GM19395 (cell line): ENCODE results near the gene FSTL1.

Experiments
- ATAC-seq: cut with Tn5 transposase; IDR thresholded peaks from one replicate; pipeline ENCODE4 v1.9.1; 2021; ENCODE audit warnings: mild to moderate bottlenecking, moderate library complexity; ENCODE audit not compliant: unreplicated experiment

FSTL1 gene

DNA sequence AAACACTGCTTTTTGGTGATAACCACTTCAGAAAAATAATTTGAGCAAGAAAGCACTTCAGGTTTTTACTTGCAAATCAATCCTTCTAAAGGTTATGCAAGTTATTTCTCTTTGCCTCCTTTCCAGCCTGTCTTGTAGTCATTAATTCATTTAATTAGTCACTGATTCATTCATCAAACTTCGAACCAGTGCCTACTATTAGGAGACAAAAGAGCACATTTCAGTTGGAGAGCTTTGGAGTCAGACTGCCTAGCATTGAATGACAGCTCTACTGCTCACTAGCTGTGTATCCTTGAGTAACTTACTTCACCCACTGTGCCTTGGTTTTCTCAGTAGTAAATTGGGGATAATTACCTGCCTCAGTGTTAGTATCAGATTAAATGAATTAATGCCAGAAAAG, 86.7 kb downstream of the FSTL1 start:
- ATAC-seq, result no peak

DNA sequence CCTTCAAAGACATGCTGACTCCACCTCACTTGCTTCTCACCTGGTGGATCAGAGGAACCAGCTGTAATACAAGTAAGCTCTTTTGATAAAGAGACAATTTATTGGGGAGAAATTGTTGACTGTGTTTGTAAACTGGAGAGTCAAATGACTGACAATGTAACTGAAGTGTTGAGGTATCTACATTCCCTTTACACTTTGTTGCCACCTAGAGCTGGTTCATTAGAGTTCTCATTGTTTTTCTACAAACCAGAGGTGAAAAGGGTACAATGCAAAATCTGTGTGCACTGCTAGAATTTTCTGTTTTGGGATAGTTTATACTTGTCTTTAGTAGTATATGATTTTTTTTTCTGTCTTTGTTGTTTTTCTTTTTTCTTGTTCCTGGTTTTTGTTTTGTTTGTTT, 93.0 kb downstream of the FSTL1 start:
- ATAC-seq, result no peak

DNA sequence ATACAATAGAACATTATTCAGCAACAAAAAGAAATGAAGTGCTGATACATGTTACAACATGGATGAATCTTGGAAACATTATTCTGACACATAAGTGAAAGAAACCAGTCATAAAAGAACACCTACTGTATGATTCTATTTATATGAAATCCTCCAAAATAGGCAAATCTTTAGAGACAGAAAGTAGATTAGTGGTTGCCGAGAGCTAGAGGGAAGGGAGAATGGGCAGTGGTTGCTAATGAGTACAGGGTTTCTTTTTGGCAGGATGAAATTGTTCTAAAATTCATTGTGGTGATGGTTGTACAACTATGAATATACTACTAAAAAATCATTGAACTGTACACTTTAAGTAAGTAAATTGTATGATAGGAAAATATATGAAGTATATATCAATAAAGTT, 95.3 kb downstream of the FSTL1 start:
- no peak for ATAC-seq

DNA sequence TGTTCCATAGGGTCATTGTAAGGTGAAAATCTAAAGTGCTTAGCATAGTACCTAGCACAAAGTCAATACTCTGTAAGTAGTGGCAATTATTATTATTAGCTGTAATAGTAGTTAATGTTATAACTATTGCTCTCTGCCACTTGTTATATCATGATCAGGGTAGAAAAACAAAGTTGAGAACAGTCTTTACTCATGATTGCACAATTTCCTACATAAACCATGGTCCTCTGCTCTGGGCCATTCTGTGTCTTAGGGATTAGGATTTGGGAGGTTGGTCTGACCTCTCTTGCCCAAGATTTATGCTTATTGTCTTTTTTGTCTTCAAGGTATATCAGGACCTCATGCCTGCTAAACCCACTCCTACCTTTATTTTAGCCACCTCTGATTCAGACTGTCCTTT, 97.3 kb downstream of the FSTL1 start:
- no peak for ATAC-seq

DNA sequence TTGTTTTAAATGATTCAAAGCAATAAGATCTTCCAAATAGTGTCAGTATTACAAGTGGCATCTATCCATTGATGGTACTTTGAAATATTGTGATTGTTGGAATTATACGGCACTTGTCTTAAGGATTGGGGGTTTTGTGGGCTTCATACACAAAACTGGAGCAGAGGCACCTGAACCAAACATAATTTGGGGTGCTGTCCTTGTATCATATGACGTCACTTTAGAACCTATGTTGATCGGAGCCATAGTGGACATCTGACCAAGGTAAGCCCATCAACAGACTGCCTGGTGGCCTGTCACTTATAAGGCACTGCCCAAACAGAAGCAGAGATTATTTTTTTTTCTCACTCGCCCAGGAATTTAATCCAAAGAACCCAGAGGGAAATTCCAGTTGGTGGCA, 98.8 kb downstream of the FSTL1 start:
- ATAC-seq, result no peak

DNA sequence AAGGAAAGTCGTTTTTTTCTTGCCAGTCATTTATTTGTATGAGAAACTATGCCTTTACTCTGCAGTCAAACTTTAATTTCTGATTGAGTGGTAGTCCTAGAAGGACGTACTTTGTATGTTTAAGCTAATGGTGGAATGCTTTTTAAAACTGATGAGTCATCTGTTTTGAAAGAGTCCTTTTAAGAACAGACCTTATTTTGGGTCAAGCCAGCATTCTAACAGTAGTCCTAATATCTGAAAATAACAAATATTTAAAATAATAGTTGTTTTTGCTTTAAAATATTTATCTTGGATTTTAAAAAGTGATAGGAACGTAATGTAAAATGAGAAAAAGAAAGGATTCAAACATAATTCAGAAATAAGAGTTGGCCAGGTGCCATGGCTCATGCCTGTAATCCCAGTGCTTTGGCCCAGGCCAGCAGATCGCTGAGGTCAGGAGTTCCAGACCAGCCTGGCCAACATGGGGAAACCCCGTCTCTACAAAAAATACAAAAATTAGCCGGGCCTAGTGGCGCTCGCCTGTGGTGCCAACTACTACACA, 100.3 kb downstream of the FSTL1 start:
- ATAC-seq, result no peak

DNA sequence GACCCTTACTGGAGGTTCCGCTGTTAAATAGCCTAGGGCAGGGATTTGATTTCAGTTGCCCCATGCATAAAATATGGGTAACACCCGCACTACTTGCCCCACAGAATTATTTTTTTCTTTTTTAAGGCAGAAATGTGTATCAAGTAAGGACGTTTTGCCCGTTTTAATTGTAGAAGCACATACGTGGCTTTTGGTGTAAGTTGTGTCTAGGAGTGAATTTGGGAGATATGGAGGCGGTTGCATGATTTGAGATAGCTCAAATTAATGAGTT, 101.0 kb downstream of the FSTL1 start:
- ATAC-seq, result no peak

DNA sequence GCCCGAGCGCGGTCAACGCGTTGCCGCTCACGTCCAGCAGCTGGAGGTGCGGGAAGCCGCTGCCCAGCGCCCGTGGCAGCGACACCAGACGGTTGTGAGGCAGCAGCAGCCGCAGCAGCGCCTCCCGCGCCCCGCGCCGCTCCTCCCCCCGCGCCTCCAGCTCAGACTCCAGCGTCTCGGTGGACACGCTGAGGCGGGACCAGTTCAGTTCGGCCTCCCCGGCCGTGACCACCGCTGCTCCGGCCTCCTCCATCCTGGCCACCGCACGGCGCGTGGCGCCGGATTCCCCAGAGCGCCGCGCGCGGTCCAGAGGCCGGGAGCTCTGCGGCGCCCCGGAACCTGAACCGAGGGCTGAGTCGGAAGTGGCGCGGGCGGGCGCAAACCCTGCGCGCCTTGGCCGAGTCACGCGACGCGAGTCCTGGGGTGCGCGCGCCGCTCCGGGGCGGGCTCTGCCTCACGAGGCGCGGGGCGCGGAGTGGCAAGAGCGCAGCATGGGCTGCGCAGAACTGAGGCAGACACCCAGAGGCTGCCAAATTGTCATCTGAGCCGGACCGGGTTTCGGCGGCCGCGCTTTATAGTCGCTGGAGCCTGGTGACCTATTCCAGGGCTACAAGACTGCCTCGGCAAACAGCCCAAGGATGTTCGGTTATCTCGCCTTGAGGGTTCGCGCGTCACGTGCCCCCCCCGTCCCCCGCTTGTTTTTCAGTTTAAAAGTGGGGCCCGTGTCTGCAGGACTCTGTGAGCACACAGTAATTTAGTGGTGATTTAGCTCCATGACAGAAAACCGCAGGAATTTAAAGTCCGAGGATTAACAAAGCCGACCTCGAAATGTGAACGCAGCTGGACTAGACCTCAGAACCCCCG, 101.6 kb downstream of the FSTL1 start, which contains the start of gene LRRC58:
Gene LRRC58 (minus strand): TSS at position 364 of the 864 bp plus-strand sequence. CDS start 111 bp downstream, at position 253.
- ATAC-seq, result peak; percentile 79

DNA sequence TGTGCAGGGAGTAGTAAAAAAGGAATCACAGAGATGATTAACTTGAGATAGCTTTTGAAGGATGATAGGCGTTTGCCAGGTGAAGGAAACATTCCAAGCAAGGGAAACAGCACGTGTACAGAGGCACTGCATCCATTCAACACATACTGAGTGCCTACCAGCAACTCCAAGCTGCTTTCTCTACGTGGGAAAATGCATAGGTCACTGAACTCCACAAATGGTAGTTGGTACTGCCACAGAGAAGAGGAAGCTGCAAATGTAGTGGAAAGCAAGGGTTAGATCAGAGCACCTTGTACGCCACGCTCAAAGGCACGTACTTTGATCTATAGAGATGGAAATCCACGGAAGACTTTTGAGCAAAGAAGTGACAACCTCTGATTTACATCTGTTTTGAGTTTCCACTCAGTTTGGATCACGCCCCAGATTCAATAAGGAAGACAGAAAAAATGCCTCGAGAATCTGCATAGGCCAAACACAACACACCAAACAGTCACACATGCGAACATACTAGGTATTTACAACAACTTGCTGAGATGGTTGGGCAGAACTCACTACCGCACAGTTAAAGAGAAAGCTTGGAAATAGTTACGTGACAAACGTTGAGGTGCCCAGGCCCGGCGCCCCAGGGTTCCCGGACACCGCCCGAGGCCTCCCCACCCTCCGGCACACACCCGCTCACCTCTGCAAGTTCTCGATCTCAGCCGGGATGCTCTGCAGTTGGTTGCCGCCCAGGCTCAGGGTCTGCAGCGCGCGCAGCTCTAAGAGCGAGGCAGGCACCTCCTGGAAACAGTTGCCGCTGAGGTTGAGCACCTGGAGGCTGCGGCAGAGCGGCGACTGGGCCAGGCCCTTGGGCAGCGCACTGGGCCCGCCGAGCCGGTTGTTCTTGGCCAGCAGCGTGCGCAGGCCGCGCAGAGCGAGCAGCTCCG, 102.5 kb downstream of the FSTL1 start:
- ATAC-seq, result peak; percentile 58

DNA sequence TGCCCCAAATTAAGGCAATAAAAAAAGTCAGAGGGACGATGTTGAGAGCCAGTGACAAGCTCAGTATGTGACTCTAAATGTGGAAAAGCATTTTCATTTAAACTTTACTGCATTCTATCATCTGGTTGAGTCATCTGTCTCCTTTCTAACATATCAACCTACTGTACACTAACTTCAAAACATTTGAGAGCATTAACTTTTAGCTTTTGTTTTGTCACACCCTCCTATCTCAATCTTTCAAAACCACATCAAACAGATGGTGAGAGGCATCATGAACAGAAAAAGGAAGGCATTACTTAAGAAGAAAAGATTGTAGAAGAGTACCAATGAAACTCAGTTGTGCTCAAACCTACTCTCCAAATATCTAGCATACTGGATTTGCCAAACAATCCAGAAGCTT, 106.4 kb downstream of the FSTL1 start:
- ATAC-seq, result no peak
